ENCODE measurements around the gene ADGRD1.

Gene ADGRD1

GRCh38 chr12:131010396-131011131, 56.9 kb downstream of the ADGRD1 start:
- no peak for TF ChIP-seq CTCF (IDR thresholded peaks at IDR 0.05; ENCODE audit: borderline replicate concordance, insufficient read depth, low read depth, low read length)
- H3K4me3 ChIP-seq (ENCODE audit: low read depth, low read length): no peak overlapping the region

GRCh38 chr12:131011165-131012079, 57.7 kb downstream of the ADGRD1 start:
- no peak overlapping the region for H3K4me3 ChIP-seq (ENCODE audit: low read depth, low read length)
- no peak for TF ChIP-seq CTCF (IDR thresholded peaks at IDR 0.05; ENCODE audit: borderline replicate concordance, insufficient read depth, low read depth, low read length)

GRCh38 chr12:131012279-131013069, 58.8 kb downstream of the ADGRD1 start:
- TF ChIP-seq CTCF (IDR thresholded peaks at IDR 0.05; ENCODE audit: borderline replicate concordance, insufficient read depth, low read depth, low read length): no peak
- H3K4me3 ChIP-seq (ENCODE audit: low read depth, low read length): no peak overlapping the region

- no peak for TF ChIP-seq CTCF (IDR thresholded peaks at IDR 0.05; ENCODE audit: borderline replicate concordance, insufficient read depth, low read depth, low read length)
- no peak overlapping the region for H3K4me3 ChIP-seq (ENCODE audit: low read depth, low read length)
Observed at GRCh38 chr12:131013118-131013517, 59.4 kb downstream of the ADGRD1 start.

GRCh38 chr12:131014343-131014742, 60.6 kb downstream of the ADGRD1 start:
- no peak for TF ChIP-seq CTCF (IDR thresholded peaks at IDR 0.05; ENCODE audit: borderline replicate concordance, insufficient read depth, low read depth, low read length)
- H3K4me3 ChIP-seq (ENCODE audit: low read depth, low read length): no peak overlapping the region

GRCh38 chr12:131015581-131016337, 62.1 kb downstream of the ADGRD1 start:
- no peak for TF ChIP-seq CTCF (IDR thresholded peaks at IDR 0.05; ENCODE audit: borderline replicate concordance, insufficient read depth, low read depth, low read length)
- H3K4me3 ChIP-seq (ENCODE audit: low read depth, low read length): no peak overlapping the region

All from GM12875 (cell line).